Measurements from ENCODE around the gene DESI1.
"Not testable (repeated sequence)": the region's sequence is repeated elsewhere in the genome, so short reads cannot be mapped to it uniquely, and the experiment has no call there.

Gene DESI1

DNA sequence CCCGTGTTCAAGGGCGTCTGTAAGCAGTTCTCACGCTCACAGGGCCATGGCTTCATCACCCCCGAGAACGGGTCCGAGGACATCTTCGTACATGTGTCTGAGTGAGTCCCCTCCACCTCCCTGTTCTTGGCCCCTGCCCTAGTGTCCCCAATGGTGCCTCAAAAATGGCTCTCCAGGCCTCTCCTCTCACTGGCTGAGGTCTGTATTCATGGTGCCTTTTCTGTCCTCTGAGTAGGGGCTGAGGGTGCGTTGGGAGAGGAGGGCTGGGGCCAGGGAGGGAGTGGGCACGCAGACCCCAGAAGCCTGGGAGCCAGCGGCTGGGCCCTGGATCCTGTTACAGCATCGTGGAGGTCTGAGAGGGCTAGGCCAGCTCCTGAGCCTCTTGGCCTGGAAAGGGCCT is 47.2 kb downstream of the DESI1 start:
- Histone ChIP-seq H3K4me1 (ENCODE audit: control insufficient read depth, insufficient read depth, low read length) (no peaks in the 10 kb centered on the region), H3K27ac (ENCODE audit: extremely low read depth, low read depth, low read length) (no peak overlapping the region), H3K9me3 (ENCODE audit: control insufficient read depth, insufficient read depth, low read depth, low read length) (no peaks in the 10 kb centered on the region), H3K36me3 (ENCODE audit: control insufficient read depth in 2 of 2, insufficient read depth in 1 of 2, low read length in 2 of 2) (peaks cover 0 to 41% of the 10 kb centered on the region in 2 experiments; a peak in 1 of 3 replicates), H3K4me3 (ENCODE audit: low read depth, low read length) (no peak overlapping the region)
- TF ChIP-seq OVOL3 (tag by site-specific recombination; IDR thresholded peaks at IDR 0.05) (no peak), PRDM1 (tag by site-specific recombination; IDR thresholded peaks at IDR 0.05) (no peak), ZNF624 (tag by site-specific recombination; IDR thresholded peaks at IDR 0.05) (no peak), ZFP37 (tag by site-specific recombination; IDR thresholded peaks at IDR 0.05) (no peak), HOXD13 (CRISPR knock-in tag; IDR thresholded peaks at IDR 0.05; ENCODE audit: borderline replicate concordance) (no peak), ZNF776 (tag by site-specific recombination; IDR thresholded peaks at IDR 0.05; ENCODE audit: borderline replicate concordance) (no peak), ZNF266 (tag by site-specific recombination; IDR thresholded peaks at IDR 0.05; ENCODE audit: low read depth) (no peak), ZBTB48 (tag by site-specific recombination; IDR thresholded peaks at IDR 0.05) (no peak), ZNF621 (tag by site-specific recombination; IDR thresholded peaks at IDR 0.05) (no peak), ZNF37A (tag by site-specific recombination; IDR thresholded peaks at IDR 0.05) (no peak), HIC1 (tag by site-specific recombination; IDR thresholded peaks at IDR 0.05) (no peak), KLF8 (tag by site-specific recombination; IDR thresholded peaks at IDR 0.05) (no peak), MZF1 (tag by site-specific recombination; IDR thresholded peaks at IDR 0.05; ENCODE audit: borderline replicate concordance) (no peak)
- TF ChIP-seq, protein P1, sequence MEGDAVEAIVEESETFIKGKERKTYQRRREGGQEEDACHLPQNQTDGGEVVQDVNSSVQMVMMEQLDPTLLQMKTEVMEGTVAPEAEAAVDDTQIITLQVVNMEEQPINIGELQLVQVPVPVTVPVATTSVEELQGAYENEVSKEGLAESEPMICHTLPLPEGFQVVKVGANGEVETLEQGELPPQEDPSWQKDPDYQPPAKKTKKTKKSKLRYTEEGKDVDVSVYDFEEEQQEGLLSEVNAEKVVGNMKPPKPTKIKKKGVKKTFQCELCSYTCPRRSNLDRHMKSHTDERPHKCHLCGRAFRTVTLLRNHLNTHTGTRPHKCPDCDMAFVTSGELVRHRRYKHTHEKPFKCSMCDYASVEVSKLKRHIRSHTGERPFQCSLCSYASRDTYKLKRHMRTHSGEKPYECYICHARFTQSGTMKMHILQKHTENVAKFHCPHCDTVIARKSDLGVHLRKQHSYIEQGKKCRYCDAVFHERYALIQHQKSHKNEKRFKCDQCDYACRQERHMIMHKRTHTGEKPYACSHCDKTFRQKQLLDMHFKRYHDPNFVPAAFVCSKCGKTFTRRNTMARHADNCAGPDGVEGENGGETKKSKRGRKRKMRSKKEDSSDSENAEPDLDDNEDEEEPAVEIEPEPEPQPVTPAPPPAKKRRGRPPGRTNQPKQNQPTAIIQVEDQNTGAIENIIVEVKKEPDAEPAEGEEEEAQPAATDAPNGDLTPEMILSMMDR (tag by site-specific recombination; IDR thresholded peaks at IDR 0.05): no peak
- TF ChIP-seq, protein P2, sequence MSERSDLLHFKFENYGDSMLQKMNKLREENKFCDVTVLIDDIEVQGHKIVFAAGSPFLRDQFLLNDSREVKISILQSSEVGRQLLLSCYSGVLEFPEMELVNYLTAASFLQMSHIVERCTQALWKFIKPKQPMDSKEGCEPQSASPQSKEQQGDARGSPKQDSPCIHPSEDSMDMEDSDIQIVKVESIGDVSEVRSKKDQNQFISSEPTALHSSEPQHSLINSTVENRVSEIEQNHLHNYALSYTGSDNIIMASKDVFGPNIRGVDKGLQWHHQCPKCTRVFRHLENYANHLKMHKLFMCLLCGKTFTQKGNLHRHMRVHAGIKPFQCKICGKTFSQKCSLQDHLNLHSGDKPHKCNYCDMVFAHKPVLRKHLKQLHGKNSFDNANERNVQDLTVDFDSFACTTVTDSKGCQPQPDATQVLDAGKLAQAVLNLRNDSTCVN (tag by site-specific recombination; optimal IDR thresholded peaks at IDR 0.05): no peak
- ChIA-PET POLR2A (interaction anchor here (1.2 to 9.9 kb wide), 4 partner anchors 9 to 47 kb away, joined by 3 to 85 read pairs (median 8); partner anchors contain the start of genes CSDC2, PMM1 and XRCC6), CTCF (interaction anchor here (0.6 to 0.8 kb wide), 2 partner anchors 102 to 171 kb away, joined by 3 read pairs; no protein-coding TSS in a partner anchor)

- peak; percentile 91 for TF ChIP-seq ZNF366 (tag by site-specific recombination; conservative IDR thresholded peaks at IDR 0.05)
- H3K36me3 ChIP-seq (ENCODE audit: control insufficient read depth in 2 of 2, insufficient read depth in 1 of 2, low read length in 2 of 2): peaks cover 0 to 27% of the 10 kb centered on the region in 2 experiments; a peak in 1 of 3 replicates
- ChIA-PET CTCF (interaction anchor here (0.9 to 1.0 kb wide), 2 partner anchors 24 to 422 kb away, joined by 3 read pairs; no protein-coding TSS in a partner anchor), POLR2A (interaction anchor here (1.2 to 9.9 kb wide), 3 partner anchors 10 to 49 kb away, joined by 3 to 85 read pairs (median 6); partner anchors contain the start of genes PMM1 and XRCC6)
- not testable (repeated sequence) for H3K4me3 ChIP-seq (ENCODE audit: low read depth, low read length); H3K4me1 ChIP-seq (ENCODE audit: control insufficient read depth, insufficient read depth, low read length); H3K9me3 ChIP-seq (ENCODE audit: control insufficient read depth, insufficient read depth, low read depth, low read length); H3K27ac ChIP-seq (ENCODE audit: extremely low read depth, low read depth, low read length)
These were observed 48.5 kb downstream of the DESI1 start for GRCh38 chr22:41572305-41572704.

DNA sequence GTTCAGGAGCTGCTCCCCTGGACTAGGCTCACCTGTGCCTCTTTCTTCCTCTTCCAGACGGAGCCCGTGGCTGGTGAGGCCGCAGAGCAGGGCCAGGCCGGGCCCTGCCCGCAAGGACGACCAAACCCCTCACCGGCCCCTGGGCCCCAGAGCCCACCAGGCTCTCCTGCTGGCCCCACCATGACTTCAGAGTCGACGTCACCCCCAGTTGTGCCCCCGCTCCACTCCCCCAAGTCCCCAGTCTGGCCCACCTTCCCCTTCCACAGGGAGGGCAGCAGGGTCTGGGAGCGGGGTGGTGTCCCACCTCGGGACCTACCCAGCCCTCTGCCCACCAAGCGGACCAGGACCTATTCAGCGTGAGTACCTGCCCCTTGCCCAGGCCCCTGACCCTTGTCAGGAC is 49.1 kb downstream of the DESI1 start:
- Histone ChIP-seq H3K9me3 (ENCODE audit: control insufficient read depth, insufficient read depth, low read depth, low read length) (no peaks in the 10 kb centered on the region), H3K36me3 (ENCODE audit: control insufficient read depth in 2 of 2, insufficient read depth in 1 of 2, low read length in 2 of 2) (peaks cover 0 to 22% of the 10 kb centered on the region in 2 experiments; a peak in 1 of 3 replicates), H3K27ac (ENCODE audit: extremely low read depth, low read depth, low read length) (no peak overlapping the region), H3K4me3 (ENCODE audit: low read depth, low read length) (no peak overlapping the region), H3K4me1 (ENCODE audit: control insufficient read depth, insufficient read depth, low read length) (no peaks in the 10 kb centered on the region)
- CTCF ChIA-PET: no interaction called here
- POLR2A ChIA-PET: interaction anchor here (9.9 kb wide), 1 partner anchor 18 kb away, joined by 85 read pairs; the partner anchor contains the start of gene PMM1
- no peak for TF ChIP-seq ZNF76 (tag by site-specific recombination; IDR thresholded peaks at IDR 0.05; ENCODE audit: borderline replicate concordance, low read depth)
- TF ChIP-seq PRDM1 (tag by site-specific recombination; IDR thresholded peaks at IDR 0.05): no peak
- no peak for TF ChIP-seq ZBTB1 (tag by site-specific recombination; IDR thresholded peaks at IDR 0.05)
- no peak for TF ChIP-seq TSHZ1 (tag by site-specific recombination; IDR thresholded peaks at IDR 0.05; ENCODE audit: borderline replicate concordance)
- no peak for TF ChIP-seq OVOL3 (tag by site-specific recombination; IDR thresholded peaks at IDR 0.05)
- no peak for TF ChIP-seq ZNF354C (tag by site-specific recombination; IDR thresholded peaks at IDR 0.05; ENCODE audit: borderline replicate concordance, low read depth)
- TF ChIP-seq ZNF26 (tag by site-specific recombination; IDR thresholded peaks at IDR 0.05): no peak
- no peak for TF ChIP-seq ZNF37A (tag by site-specific recombination; IDR thresholded peaks at IDR 0.05)
